ENCODE results near the gene KLK14.

KLK14 gene

GRCh38 chr19:51036519-51036918, 46.2 kb downstream of the KLK14 start:
- no peak for DNase-seq

DNA sequence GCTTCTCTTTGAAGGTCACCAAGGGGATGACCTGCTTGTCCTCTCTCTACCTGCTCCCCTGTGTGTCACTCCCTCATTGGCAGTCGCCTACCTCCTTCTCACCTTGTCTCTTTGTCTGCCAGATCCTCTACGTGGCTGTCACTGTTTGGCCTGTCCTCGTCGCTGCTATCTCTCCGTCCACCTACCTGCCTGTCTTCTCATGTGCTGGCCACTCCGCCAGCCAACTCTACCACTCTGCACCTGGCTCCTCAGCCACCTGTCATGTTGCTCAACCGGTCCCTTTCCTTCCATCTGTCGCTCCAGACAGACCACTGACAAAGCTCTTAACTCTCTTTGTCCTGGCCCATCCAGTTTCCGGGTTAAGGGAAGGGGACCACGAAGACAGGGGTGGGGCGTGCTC, 48.0 kb downstream of the KLK14 start, which contains the start of gene KLK12:
TSS of gene KLK12 (minus strand) at position 299 of the 400 bp plus-strand sequence. CDS start 381 bp downstream, outside the sequence.
- no peak for DNase-seq

DNA sequence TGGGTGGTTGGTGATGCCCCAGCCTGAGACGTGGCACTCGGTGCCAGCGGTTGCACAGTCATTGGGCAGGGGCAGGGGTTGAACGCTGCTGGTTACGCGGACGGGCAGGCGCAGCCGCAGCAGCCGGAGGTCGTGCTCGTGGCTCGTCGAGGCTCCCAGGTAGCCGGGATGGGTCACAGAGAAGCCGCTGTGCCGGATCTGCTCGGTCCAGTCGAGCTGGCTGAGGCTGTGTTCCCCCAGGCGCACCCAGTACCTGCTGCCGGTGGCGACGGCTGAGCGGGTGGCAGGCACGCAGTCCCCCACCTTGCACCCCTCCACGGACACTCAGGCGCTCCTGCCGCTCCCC, 50.8 kb downstream of the KLK14 start:
- DNase-seq: no peak

- no peak for DNase-seq
These were observed 51.3 kb downstream of the KLK14 start for GRCh38 chr19:51031220-51031879.

- DNase-seq: no peak
These were observed 52.1 kb downstream of the KLK14 start for GRCh38 chr19:51030631-51031030.

DNA sequence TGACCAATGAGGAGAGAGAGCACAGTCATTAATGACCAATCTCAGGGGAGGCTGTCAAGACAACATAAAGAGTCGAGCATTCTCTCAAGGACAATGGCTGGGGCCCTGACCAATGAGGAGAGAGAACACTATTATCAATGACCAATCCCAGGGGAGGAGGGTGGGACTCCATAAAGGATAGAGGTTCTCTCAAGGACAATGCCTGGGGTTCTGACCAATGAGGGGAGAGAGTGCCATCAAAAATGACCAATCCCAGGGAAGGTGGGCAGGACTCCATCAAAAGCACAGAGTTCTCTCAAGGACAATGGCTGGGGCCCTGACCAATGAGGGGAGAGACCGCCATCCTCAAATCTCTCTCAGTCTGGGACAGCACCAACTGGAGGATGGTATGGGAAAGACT, 53.0 kb downstream of the KLK14 start:
- no peak for DNase-seq

All from CD4-positive, alpha-beta T cell treated with Interleukin-17A for 1 hour (primary cell).